Aorta (tissue), 5 donors: ENCODE measurements around the gene CIRBP. TPM values are rescaled to one million over a fixed set of nuclear protein-coding genes. Genes with fewer than 3 reads are reported as not detected.

ENCODE experiments used
- ATAC-seq: fragments of 200-7000 bp; cut with Tn5 transposase; one replicate; pipeline ENCODE4 v1.9.1; 2022; ENCODE audit warnings: moderate library complexity; ENCODE audit not compliant: low FRiP score
- DNase-seq, 2 donors: peaks; one replicate each; pipeline ENCODE4 v3.0.0-alpha.2; 2020
- H3K27ac ChIP-seq, 2 donors: one replicate each; pipeline ENCODE4 v1.5.1; 2013; ENCODE audit warnings: low read length in 2 of 2, mild to moderate bottlenecking in 2 of 2, moderate library complexity in 2 of 2, control low read depth in 1 of 2, inconsistent platforms in 1 of 2, low read depth in 1 of 2
- H3K27me3 ChIP-seq, 2 donors: one replicate each; pipeline ENCODE4 v1.6.1; 2013; ENCODE audit warnings: control low read depth in 1 of 2, low read length in 1 of 2, mild to moderate bottlenecking in 1 of 2, moderate library complexity in 1 of 2; ENCODE audit not compliant: insufficient read depth in 2 of 2, control insufficient read depth in 1 of 2
- H3K36me3 ChIP-seq, 2 donors: one replicate each; pipeline ENCODE4 v1.6.1; 2013; ENCODE audit warnings: control low read depth in 1 of 2, low read length in 1 of 2, mild to moderate bottlenecking in 1 of 2; ENCODE audit not compliant: insufficient read depth in 2 of 2, control insufficient read depth in 1 of 2
- H3K4me1 ChIP-seq, 2 donors: one replicate each; pipeline ENCODE4 v1.6.1; 2013; ENCODE audit warnings: low read length in 2 of 2, control low read depth in 1 of 2, mild to moderate bottlenecking in 1 of 2, moderate library complexity in 1 of 2; ENCODE audit not compliant: insufficient read depth in 2 of 2, control insufficient read depth in 1 of 2
- H3K4me3 ChIP-seq, 2 donors: one replicate each; pipeline ENCODE4 v1.5.1; 2013; ENCODE audit warnings: low read length in 2 of 2, control low read depth in 1 of 2, mild to moderate bottlenecking in 1 of 2
- H3K9me3 ChIP-seq: one replicate; pipeline ENCODE4 v1.6.1; 2013; ENCODE audit warnings: mild to moderate bottlenecking, low read length; ENCODE audit not compliant: control insufficient read depth
- WGBS, 2 donors: extraction: QIAGEN DNeasy Blood & Tissue Kit; methylation state at CpG; one replicate each; pipeline ENCODE4 v1.1.7; 2013; 5-methylcytosine and 5-hydroxymethylcytosine counted together
- intact Hi-C, 2 donors: fragments of 100-400 bp; cut with DNase I; formaldehyde crosslinking; loops; one replicate each; pipeline versions ENCODE4 v1.14.2 to v1.15.0; 2022
- polyA plus RNA-seq, 2 donors: library from polyadenylated mRNA; stranded (reverse); fragments of 200-250 nt; gene quantifications; one replicate each; pipeline ENCODE4 v1.2.3, GENCODE V29; 2013
- total RNA-seq, 2 donors: library from RNA; stranded (reverse); fragmentation: NEBNext Ultra II Directional; extraction: Animal tissue kit (Norgen Biotek cat#: 25700); gene quantifications; one replicate each; pipeline ENCODE4 v1.2.1, GENCODE V29; 2021
- donor health status: healthy with polysubstance abuse.
- donor health status: Bipolar disorder and iron deficiency.
- donor health status: DM: no; HTN: no; CAD: no.
- donor health status: DM: no; HTN: no; CAD: no.
- donor health status: DM: yes; HTN: yes; CAD: no.

CIRBP gene
- total and polyA plus RNA-seq, 4 donors = 252 to 1,634 (median 394) TPM

DNA sequence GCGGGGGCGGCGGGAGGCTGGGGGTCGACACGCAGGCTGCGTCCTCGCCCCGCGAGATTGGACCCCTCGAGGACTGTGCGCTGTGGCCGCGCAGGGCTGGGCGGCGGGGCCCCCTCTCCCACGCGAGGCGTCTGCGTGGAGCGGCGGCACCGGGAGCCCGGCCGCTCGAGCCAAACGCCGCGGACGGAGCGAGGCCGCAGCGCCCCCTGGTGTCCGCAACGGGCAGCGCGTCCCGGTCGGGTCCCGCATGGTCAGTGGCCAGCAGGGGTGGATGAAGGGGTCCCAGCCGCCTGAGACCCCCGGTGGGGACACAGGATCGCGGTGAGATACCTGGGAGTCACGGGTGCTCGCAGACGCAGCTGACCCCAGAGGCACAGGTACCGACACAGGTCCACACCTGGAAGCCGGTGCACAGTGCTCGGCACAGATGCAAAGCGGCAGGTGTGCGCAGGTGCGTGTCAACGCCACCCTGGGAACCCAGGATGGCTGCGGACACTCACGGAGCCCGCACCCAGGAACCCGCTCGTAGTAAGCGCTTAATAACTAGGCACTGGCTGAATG lies 2.1 kb upstream of the CIRBP start:
- Histone ChIP-seq H3K4me3 (peak overlapping the region in 1 of 2 donors; percentile 7), H3K4me1 (no peaks in the 10 kb centered on the region), H3K27ac (peak overlapping the region in 1 of 2 donors; percentile 55), H3K9me3 (no peaks in the 10 kb centered on the region), H3K27me3 (no peaks in the 10 kb centered on the region), H3K36me3 (no peaks in the 10 kb centered on the region)
- DNase-seq (peak; percentile 82 to 95), ATAC-seq (peak; percentile 47)
- intact Hi-C loops = loop anchor here (1.0 to 2.0 kb wide), 3 partner anchors 19 to 52 kb away; partner anchors contain the start of gene MIDN (in 1 of the 2)
- WGBS, 2 donors = 1% methylated on average over 50 to 59 of the region's 59 CpGs

DNA sequence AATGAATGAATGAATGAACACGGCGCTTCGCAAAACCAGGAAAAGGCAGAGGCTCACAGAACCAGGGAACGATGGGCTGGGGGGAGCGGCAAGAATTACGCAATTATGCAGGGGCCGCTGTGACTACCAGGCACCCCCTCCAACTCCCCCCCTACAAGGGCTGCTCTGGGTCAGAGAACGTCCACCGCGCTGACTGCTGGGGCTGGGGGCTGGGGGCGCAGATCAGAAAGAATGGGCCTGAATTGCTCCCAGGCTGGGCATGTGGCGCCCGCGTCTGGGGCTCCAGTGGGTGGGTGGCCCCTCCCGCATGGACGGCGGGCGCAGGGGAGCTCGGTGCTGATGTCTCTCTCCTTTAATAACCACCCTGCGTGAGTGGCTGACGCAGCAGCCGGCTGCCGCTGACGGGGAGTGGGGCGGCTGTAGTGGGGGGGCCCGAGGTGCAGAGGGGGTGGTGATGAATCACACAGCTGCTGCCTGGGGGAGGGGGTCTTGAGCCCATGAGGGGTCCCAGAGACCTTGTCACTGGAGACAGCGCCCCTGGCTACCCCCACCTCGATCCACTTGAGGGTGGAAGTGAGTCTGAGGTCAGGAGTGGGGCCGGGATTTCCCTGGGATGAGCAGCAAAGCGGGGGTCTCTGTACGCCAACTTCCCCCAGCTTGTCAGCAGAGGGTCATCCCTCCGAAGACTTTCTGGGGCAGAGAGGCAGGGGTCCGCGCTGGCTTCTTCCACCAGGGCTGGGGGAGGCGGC lies 1.5 kb upstream of the CIRBP start:
- no peaks in the 10 kb centered on the region for H3K9me3 ChIP-seq
- DNase-seq = peak in 1 of 2 donors; percentile 66
- ATAC-seq = no peak
- 31% methylated on average over 34 to 35 of the region's 35 CpGs for WGBS, 2 donors
- H3K36me3 ChIP-seq = no peaks in the 10 kb centered on the region
- no peaks in the 10 kb centered on the region for H3K4me1 ChIP-seq
- H3K4me3 ChIP-seq = no peak overlapping the region
- H3K27ac ChIP-seq = no peak overlapping the region
- intact Hi-C loops = loop anchor here (1.0 to 2.0 kb wide), 2 partner anchors 23 to 53 kb away; no protein-coding TSS in a partner anchor
- no peaks in the 10 kb centered on the region for H3K27me3 ChIP-seq

DNA sequence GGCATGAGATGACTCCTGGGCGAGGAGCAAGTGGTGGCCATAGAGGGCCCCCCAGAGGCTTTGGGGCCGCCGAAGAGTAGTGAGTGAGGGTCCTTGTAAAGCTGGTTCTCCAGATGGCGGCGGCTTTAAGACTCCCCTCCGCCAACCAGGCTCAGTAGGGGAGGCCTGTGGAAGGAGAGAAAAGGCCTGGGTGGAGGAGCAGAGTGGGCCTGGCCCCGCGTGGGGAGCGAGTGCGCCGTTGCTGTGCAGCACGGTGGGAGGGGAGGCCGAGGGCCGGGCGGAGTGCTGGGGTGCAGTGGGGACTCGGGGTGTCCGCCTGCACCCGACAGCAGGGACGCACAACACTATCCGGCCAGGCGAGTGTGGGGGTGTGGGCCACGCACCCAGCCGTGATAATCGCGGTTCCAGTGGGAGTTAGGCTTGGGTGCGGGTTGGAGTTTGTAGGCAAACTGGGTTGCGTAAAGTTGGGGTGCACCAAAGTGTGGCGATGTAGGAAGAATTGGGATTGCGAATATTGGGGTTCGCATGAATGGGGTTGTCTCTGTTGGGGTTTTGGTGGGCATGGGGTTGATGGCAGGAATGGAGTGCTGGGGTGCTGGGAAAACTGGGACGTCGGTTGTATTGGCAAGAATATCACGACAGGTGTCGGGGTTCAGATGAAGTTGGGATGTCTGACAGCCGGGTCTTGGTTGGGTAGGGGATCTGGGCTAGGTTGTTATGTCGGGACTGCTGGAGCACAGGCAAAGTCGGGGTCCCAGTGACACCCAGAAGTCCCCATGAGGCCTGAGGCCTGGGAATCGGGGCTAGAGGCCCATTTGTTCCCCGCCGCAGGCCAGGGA lies 687 bp upstream of the CIRBP start:
- H3K4me3 ChIP-seq = no peak overlapping the region
- H3K36me3 ChIP-seq = peaks cover 0 to 2% of the 10 kb centered on the region in 2 donors
- no peak for DNase-seq
- ATAC-seq = no peak
- H3K27ac ChIP-seq = peak overlapping the region in 1 of 2 donors; percentile 66
- H3K4me1 ChIP-seq = no peaks in the 10 kb centered on the region
- no peaks in the 10 kb centered on the region for H3K9me3 ChIP-seq
- WGBS, 2 donors = 49 to 51% methylated on average over 40 of the region's 40 CpGs
- H3K27me3 ChIP-seq = no peaks in the 10 kb centered on the region
- intact Hi-C loops = loop anchor here in 1 of 2 donors (1.0 kb wide), 1 partner anchor 19 kb away; no protein-coding TSS in a partner anchor

DNA sequence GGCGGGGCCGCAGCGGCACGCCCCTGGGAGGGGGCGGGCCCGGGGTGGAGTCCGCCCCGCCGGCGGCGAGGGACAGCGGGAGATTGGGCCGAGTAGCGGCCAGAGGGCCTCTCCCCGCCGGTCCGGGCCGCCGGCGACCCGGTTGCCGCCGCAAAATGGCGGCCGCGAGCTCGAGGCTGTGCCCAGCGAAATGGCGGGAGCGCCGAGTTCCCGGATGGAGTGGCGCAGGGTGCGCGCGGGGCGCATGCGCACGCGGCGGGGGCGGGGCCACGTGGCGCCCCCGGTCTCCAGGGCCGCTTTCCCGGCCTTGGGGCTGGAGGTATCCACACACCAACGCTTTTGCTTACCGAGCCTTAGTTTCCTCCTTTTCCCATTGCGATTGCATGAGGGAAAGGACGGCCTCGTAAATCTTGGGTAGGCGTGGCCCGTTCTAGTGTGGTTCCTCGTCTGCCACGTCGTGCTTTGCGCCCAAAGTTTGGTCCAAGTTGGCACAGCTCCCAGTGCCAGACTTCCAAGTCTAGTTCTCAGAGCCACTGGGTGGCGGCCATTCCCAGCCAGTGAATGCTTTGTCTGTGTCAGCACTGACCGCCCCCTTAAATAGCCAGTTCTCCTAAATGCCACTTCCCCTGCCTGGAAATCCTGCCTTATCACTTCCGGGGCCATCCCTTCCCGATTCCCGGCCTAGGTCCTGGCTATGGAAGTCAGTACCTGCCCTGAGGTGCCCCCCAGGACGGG lies 513 bp downstream of the CIRBP start:
- intact Hi-C loops = loop anchor here in 1 of 2 donors (1.0 to 10.0 kb wide), 2 partner anchors 20 to 235 kb away; no protein-coding TSS in a partner anchor
- 1% methylated on average over 54 to 64 of the region's 64 CpGs for WGBS, 2 donors
- peak; percentile 94 to 95 for DNase-seq

DNA sequence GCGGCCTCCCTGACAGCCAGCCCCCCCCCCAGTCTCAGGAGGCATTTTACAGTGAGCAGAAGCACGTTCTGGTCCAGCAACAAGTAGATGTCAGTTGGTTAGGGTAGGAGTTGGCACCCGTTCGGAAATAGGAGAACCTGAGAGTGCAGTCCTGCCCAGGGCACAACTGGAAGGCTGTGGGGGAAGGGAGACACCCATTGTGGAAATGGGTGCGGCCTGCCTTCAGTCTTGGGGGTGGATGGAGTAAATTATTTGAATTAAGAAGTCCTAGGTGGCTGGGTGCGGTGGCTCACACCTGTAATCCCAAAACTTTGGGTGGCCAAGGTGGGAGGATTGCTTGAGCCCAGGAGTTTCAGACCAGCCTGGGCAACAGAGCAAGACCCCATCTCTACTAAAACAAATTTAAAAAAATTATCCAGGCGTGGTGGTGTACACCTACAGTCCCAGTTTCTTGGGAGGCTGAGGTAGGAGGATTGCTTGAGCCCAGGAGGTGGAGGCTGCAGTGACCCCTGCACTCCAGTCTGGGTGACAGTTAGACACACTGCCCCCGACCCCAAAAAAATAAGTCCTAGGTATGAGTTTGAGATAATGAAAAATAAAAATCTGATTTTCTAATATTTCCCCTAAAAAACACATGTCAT lies 1.2 kb downstream of the CIRBP start:
- 18 to 23% methylated on average over 8 of the region's 8 CpGs for WGBS, 2 donors
- ATAC-seq (no peak), DNase-seq (no peak)
- Histone ChIP-seq H3K4me3 (peak overlapping the region; percentile 32 to 54), H3K27ac (peak overlapping the region; percentile 63 to 93), H3K27me3 (no peaks in the 10 kb centered on the region), H3K4me1 (no peaks in the 10 kb centered on the region), H3K36me3 (peaks cover 0 to 7% of the 10 kb centered on the region in 2 donors), H3K9me3 (no peaks in the 10 kb centered on the region)
- intact Hi-C loops = loop anchor here in 1 of 2 donors (10.0 kb wide), 1 partner anchor 234 kb away; no protein-coding TSS in a partner anchor

More for the DNA sequence above, 513 bp downstream of the CIRBP start:
- H3K27me3 ChIP-seq = no peaks in the 10 kb centered on the region
- peaks cover 0 to 7% of the 10 kb centered on the region in 2 donors for H3K36me3 ChIP-seq
- peak overlapping the region; percentile 54 to 91 for H3K4me3 ChIP-seq
- H3K4me1 ChIP-seq = no peaks in the 10 kb centered on the region
- peak overlapping the region; percentile 77 to 93 for H3K27ac ChIP-seq
- ATAC-seq = peak; percentile 59
- H3K9me3 ChIP-seq = no peaks in the 10 kb centered on the region

DNA sequence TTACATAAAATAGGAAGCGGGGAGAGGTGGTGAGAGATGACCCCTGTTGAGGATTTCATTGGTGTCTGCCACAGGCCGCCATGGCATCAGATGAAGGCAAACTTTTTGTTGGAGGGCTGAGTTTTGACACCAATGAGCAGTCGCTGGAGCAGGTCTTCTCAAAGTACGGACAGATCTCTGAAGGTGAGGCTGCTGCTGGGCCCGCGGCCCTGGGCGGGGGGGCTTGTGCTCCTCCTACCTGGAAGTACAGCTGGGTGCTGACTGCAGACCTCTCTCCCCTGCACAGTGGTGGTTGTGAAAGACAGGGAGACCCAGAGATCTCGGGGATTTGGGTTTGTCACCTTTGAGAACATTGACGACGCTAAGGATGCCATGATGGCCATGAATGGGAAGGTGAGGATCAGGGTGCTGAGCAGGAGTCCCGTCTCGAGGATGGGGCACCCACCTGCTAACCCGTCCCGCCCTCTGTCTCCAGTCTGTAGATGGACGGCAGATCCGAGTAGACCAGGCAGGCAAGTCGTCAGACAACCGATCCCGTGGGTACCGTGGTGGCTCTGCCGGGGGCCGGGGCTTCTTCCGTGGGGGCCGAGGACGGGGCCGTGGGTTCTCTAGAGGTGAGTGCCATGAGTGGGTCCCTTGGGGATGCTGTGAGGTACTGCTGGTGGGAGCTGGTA lies 1.9 kb downstream of the CIRBP start:
- intact Hi-C loops = loop anchor here in 1 of 2 donors (10.0 kb wide), 1 partner anchor 234 kb away; no protein-coding TSS in a partner anchor

More for the DNA sequence above, 1.9 kb downstream of the CIRBP start:
- peak overlapping the region in 1 of 2 donors; percentile 54 for H3K4me3 ChIP-seq
- ATAC-seq = no peak
- H3K4me1 ChIP-seq = no peaks in the 10 kb centered on the region
- no peaks in the 10 kb centered on the region for H3K9me3 ChIP-seq
- 44 to 47% methylated on average over 26 of the region's 26 CpGs for WGBS, 2 donors
- H3K27me3 ChIP-seq = no peaks in the 10 kb centered on the region
- H3K36me3 ChIP-seq = peaks cover 0 to 7% of the 10 kb centered on the region in 2 donors
- H3K27ac ChIP-seq = peak overlapping the region in 1 of 2 donors; percentile 39
- DNase-seq = no peak
